ENCODE results near the gene ESPN.
A peak's percentile ranks its signal among the peaks of the same experiment; 100 is the strongest.

The ESPN gene

DNA sequence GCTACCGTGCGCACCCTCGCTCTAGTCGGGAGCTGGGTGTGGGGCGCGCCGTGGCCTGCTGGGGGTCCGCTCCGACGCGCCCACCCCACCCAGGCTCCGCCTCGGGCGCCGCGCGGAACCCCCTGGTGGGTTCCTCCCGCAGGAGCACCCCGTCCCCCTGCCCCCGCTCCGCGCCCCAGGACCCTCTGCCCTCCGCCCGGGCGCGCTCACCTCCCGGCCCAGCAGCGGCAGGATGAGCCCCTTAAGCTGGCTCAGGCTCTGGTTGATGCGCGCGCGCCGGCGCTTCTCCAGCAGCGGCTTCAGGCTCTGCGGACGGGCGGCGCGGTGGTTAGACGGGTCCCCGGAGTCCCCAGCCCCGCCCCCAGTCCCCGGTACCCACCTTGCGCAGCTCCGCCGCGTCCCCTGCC lies 5.2 kb upstream of the ESPN start:
- no peaks in the 10 kb centered on the region for H3K9me3 ChIP-seq
- peaks cover 75% of the 10 kb centered on the region for H3K27me3 ChIP-seq
- no peaks in the 10 kb centered on the region for H3K4me1 ChIP-seq
- TF ChIP-seq, protein P1, sequence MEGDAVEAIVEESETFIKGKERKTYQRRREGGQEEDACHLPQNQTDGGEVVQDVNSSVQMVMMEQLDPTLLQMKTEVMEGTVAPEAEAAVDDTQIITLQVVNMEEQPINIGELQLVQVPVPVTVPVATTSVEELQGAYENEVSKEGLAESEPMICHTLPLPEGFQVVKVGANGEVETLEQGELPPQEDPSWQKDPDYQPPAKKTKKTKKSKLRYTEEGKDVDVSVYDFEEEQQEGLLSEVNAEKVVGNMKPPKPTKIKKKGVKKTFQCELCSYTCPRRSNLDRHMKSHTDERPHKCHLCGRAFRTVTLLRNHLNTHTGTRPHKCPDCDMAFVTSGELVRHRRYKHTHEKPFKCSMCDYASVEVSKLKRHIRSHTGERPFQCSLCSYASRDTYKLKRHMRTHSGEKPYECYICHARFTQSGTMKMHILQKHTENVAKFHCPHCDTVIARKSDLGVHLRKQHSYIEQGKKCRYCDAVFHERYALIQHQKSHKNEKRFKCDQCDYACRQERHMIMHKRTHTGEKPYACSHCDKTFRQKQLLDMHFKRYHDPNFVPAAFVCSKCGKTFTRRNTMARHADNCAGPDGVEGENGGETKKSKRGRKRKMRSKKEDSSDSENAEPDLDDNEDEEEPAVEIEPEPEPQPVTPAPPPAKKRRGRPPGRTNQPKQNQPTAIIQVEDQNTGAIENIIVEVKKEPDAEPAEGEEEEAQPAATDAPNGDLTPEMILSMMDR (IDR thresholded peaks at IDR 0.05; ENCODE audit: low read depth, low read length): no peak
- DNase-seq: no peak
- H3K4me3 ChIP-seq (ENCODE audit: low read depth, low read length): no peak overlapping the region
- H3K36me3 ChIP-seq: no peaks in the 10 kb centered on the region

DNA sequence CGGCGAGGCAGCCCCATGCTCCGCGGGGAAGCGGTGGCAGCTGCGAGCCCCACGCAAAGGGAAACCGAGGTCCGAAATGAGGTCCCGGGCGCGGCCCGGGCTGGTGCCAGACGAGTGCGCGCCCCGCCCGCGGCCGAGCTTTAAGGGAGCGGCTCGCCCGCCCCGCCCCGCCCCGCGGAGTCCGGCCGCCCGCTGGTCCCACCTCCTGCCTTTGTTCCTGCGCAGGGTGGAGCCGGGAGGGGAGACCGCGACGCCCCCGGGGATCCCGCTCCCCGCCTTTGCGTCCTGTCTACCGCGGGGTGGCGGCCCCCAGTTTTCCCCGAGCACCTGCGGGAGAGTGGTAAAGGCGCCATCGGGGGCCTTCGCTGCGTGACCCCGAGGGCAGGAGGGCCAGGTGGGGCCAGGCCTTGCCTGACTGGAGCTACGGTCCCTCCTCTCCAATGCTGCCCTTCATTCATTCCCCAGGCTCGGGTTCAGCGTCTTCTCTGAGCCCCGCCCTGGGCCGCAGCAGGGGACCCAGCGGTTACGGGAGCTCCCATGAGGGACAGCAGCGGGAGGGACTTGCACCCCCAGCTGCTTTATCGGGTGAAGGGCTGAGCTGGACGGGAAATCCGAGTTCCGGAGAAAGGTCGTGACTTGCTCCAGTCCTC lies 4.6 kb upstream of the ESPN start, which contains the start of gene HES2:
HES2 (minus strand) TSS at position 116 of the 650 bp plus-strand sequence; CDS start at position 17, 99 bp downstream.
- TF ChIP-seq, protein P1 (IDR thresholded peaks at IDR 0.05; ENCODE audit: low read depth, low read length): no peak
- no peak within 1 kb of the TSS for H3K4me3 ChIP-seq (ENCODE audit: low read depth, low read length)
- DNase-seq: no peak
- no peaks in the 10 kb centered on the region for H3K4me1 ChIP-seq
- no peaks in the 10 kb centered on the region for H3K9me3 ChIP-seq
- no peaks in the 10 kb centered on the region for H3K36me3 ChIP-seq
- H3K27me3 ChIP-seq: peaks cover 74% of the 10 kb centered on the region

DNA sequence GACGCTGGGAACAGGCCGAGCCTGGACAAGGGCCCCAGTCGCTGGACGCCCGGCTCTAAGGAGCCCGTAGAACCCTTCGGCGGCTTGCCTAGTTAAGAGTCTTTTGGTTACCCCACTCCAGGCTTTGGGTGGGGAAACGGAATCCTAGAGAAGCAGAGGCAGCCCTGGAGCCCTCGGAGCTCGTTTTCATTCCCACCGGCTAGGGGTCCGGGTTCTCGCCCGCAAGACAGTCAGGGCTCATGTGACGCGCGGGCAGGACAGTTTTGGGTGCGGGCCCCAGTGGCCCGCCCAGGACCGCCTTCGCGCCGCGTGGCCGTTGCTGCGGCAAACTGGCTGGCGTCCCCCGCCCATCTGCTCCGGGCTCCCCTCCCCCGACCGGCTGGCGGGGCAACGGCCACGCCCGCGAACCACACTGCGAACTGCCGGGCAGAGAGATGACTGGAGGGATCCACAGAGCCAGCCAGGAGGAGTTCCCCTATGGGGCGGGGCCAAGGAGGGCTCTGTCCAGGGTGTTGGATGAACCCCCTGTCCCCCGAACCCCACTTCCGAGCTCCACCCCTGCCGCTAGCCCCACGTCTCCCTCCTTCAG lies 4.0 kb upstream of the ESPN start:
- TF ChIP-seq, protein P1 (IDR thresholded peaks at IDR 0.05; ENCODE audit: low read depth, low read length): no peak
- H3K27me3 ChIP-seq: peaks cover 74% of the 10 kb centered on the region
- no peaks in the 10 kb centered on the region for H3K4me1 ChIP-seq
- no peaks in the 10 kb centered on the region for H3K9me3 ChIP-seq
- no peak for DNase-seq
- H3K36me3 ChIP-seq: no peaks in the 10 kb centered on the region
- H3K4me3 ChIP-seq (ENCODE audit: low read depth, low read length): no peak overlapping the region

DNA sequence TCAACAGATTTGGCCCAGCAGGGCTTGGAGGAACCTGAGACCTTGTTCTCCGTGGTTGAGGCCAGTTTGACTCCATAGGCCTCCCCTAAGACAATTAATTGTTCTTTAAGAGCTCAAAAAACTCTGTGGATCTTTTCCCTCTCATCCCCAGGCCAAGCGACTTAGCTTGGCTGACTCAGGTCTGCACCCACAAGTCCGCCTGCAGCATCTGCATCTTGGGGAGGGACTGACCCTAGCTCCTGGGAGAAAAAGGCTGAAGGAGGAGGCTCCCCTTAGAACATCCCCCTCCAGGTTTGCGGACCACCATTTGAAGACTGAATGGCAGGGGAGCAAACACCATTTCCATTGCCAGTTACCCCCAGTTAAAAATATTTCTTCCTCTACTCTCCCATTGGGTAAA lies 3.3 kb upstream of the ESPN start:
- TF ChIP-seq, protein P1 (IDR thresholded peaks at IDR 0.05; ENCODE audit: low read depth, low read length): no peak
- Histone ChIP-seq H3K36me3 (no peaks in the 10 kb centered on the region), H3K4me3 (ENCODE audit: low read depth, low read length) (no peak overlapping the region), H3K9me3 (no peaks in the 10 kb centered on the region), H3K4me1 (no peaks in the 10 kb centered on the region), H3K27me3 (peaks cover 72% of the 10 kb centered on the region)
- DNase-seq: no peak

DNA sequence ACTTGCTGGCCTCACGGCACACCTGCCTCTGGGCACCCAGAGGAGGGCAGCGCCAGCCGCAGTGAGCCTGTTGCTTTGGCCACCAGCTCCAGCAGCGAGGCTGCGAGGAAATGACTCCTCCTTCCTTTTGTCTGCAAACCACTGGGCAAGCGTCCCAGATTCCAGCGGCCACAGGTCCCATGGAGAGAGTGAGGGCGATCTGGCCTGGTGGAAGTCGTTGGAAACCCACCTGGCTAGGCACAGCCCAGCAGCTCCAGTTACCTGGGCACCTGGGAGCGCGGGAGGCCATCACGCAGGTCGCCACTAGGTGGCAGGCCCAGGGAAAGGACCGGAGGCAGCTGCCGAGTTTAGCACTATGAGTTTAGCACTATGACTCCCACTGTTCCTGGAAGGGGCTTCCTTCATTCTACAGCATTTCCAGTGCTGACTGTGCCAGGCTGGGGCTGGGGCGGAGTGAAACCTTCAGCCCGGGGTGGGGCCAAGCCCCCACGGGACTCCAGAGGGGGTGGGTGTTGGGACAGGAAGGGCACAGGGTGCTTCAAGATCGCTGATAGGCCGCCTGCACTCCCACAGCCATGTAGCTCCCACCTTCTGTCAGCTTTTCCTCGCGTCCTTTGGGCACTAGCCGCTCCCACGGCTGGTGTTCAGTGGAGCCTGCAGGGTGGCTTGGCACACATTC lies 1.1 kb upstream of the ESPN start:
- Histone ChIP-seq H3K27me3 (peaks cover 56% of the 10 kb centered on the region), H3K4me1 (no peaks in the 10 kb centered on the region), H3K4me3 (ENCODE audit: low read depth, low read length) (no peak overlapping the region), H3K9me3 (no peaks in the 10 kb centered on the region), H3K36me3 (no peaks in the 10 kb centered on the region)
- peak; percentile 30 for DNase-seq
- TF ChIP-seq, protein P1 (IDR thresholded peaks at IDR 0.05; ENCODE audit: low read depth, low read length): peak; percentile 60

All from BE2C (cell line).